H54 (cell line): ENCODE results near the gene TBC1D21.

ENCODE experiments used
- DNase-seq: peaks from one replicate; pipeline ENCODE4 v3.0.0; 2011; ENCODE audit warnings: low spot score, mixed read lengths; ENCODE audit not compliant: insufficient read length
- FAIRE-seq: peaks from 3 replicates; lab custom pipeline; 2011; peaks lifted over from hg19 to GRCh38; lab: Jason Lieb, UNC
- POLR2A ChIP-seq: IDR thresholded peaks from 2 replicates; pipeline ENCODE4 v1.6.1; 2011; ENCODE audit warnings: low read depth, mild to moderate bottlenecking, low read length

The TBC1D21 gene

DNA sequence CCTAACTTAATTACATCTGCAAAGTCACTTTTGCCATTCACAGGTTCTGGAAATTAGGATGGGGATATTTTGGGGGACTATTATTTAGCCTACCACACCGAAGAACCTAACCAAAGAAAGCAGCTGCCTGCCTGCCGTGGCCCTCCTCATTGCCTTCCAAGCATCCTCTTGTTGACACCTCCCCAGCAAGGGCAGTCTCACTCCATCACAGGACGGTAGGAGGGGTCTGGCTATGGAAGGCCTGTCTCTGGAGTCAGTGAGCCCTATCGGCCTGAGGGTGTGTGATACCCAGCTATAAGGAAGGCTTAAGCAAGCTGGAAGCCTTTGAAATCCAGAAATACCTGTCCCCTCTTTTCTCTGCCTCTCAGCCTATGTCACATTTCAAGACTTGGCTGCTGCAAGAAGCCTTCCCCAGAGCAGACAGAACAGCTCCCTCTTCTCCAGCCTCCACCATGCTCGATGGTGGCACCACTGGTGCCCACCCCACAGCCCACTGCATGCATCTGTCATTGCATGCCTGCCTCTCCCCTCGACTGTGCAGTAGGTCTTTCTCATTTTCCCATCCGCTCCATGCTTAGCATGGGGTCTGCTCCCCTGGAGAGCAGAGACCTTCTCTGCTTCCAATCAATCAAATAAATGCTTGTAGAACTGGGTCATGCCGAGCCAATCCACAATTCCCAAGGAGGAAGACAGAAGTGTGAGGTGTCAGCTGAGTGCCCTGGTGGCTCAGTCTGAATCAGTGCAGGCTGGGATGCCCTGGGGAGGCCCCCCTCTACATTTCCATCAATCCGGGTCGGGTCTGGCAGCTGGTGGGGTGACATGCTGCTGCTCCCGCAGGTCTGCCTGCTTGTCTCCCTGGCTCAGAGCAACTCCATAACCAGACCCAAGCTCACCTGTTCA lies 29.0 kb downstream of the TBC1D21 start:
- FAIRE-seq: no peak
- DNase-seq: no peak
- TF ChIP-seq POLR2A: no peak

- FAIRE-seq: no peak
- TF ChIP-seq POLR2A: no peak
These were observed 30.9 kb downstream of the TBC1D21 start for GRCh38 chr15:73904026-73904815.

GRCh38 chr15:73905225-73905827 lies 32.0 kb downstream of the TBC1D21 start:
- DNase-seq (no peak), FAIRE-seq (no peak)
- no peak for TF ChIP-seq POLR2A

More at GRCh38 chr15:73904026-73904815, 30.9 kb downstream of the TBC1D21 start:
- no peak for DNase-seq

DNA sequence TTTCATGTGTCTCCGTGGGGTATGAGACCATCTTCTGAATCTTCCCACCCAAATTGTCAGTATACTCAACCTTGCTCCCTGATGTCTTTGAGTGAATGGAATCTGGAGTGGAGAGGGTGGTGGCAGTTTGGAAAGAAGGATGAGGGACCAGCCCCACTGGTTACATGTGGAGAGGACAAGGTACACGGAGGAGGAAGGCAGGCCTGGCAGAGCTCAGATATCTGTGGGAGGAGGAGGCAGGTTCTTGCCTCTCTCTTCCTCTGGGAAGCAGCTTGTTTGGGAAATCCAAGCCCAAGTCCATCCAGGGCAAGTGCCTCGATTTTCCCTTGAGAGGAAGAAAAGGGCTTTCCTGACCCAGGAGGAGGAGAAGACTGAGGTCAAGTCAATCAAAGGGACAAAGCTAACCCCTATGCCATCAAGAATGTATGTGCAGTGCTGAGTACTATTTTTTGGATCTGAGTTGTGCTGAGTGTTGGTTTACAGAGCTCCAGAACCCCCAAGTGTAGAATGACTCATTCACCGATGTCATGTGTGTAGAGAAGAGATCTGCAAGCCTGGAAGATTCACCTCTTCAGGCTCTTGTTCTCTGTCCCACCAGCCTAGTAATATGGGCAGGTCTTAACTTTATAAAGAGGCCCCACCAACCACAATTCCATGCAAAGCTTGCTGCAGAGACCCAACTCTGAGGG lies 33.1 kb downstream of the TBC1D21 start:
- no peak for FAIRE-seq
- TF ChIP-seq POLR2A: no peak
- no peak for DNase-seq

DNA sequence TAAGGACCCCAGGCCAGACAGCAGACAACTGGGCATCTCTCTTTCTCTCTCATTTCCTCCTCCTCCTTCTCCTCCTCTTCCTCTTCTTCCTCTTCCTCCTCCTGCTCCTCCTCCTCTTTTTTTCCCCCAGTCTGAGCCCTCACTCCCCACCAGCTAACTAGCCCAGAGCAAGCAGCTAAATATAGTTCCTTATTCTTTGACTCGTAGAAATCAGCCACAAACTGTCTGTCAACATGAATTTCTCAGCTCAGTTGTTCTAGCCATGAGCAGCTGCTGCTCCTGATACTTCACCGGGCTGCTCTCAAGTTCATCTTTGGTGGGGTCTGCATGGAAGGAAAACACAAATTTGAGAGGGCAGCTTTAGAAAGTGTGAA lies 33.7 kb downstream of the TBC1D21 start:
- no peak for FAIRE-seq

DNA sequence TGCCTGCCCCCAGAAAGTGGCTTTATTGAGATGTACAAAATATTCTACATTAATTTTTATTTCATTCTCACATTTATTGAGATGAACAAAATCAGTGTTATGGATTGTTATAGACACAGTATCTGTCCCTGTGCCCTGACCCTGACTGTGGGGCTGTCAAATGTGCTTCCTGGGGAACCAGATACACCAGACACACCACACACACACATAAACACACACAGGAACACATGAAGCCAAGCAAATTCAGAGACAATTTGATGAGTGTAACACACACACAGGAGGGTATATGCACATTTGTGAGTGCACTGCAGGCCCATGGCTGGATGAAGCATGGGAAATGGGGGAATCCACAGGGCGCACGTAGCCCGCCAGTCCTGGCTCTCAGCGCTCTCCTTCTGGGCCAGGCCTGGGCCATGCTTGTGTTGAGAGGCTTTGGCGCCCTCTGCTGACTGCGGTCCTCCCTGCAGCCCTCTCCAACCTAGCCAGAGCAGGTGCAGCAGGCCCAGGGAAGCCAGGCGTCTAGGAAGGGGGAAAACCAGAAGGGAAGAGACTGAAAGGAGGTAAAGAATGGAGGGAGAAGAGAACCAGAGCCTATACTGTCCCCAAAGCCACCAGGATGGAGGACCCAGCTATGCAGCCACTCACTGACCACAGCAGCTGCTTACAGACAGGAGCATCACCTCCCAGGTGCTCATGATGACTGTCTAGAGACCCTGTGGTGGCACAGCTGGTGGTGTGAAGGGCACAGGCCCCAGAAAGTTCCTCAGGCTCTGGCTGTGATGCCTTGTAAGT lies 34.9 kb downstream of the TBC1D21 start:
- FAIRE-seq: no peak

More for the DNA sequence above, 33.7 kb downstream of the TBC1D21 start:
- DNase-seq: no peak
- no peak for TF ChIP-seq POLR2A

DNA sequence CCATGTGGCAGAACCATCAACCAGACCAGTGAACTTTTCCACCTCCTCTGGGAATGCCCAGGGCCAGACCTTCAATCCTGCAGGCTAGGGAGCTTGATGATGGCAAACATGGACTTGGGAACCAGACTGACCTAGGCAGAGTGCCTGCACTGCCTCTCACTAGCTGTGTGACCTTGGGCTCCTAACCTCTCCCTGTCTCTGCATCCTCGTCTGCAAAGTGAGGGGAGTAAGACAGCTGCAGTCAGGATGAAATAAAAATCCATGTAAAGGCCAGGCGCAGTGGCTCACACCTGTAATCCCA lies 35.4 kb downstream of the TBC1D21 start:
- DNase-seq (no peak), FAIRE-seq (no peak)
- no peak for TF ChIP-seq POLR2A

More for the DNA sequence above, 34.9 kb downstream of the TBC1D21 start:
- TF ChIP-seq POLR2A: no peak
- DNase-seq: peak; percentile 40

- FAIRE-seq: no peak
These were observed 36.3 kb downstream of the TBC1D21 start for GRCh38 chr15:73909651-73910050.

GRCh38 chr15:73910522-73911303 lies 37.3 kb downstream of the TBC1D21 start:
- no peak for TF ChIP-seq POLR2A
- DNase-seq (no peak), FAIRE-seq (no peak)

More at GRCh38 chr15:73909651-73910050, 36.3 kb downstream of the TBC1D21 start:
- no peak for TF ChIP-seq POLR2A
- no peak for DNase-seq

GRCh38 chr15:73912030-73912596 lies 38.7 kb downstream of the TBC1D21 start:
- no peak for DNase-seq
- FAIRE-seq: no peak
- TF ChIP-seq POLR2A: no peak

DNA sequence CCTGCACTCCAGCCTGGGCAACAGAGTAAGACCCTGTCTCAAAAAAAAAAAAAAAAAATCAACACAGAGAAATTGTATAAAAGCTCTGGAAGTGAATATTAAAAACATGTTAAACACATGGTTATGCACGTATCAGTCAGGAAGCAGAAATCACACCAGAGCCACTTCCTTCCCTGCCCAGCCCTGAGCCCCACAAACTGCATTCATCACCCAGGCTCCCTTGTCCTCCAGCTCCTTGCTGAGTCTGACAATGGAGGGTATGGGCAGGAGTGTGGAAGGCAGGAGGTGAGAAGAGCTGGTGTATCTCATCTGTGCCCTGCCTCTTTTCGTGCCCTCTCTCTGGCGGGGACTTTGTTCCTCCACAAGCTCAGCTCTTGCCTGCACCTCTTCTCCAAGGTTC lies 40.8 kb downstream of the TBC1D21 start:
- no peak for TF ChIP-seq POLR2A
- FAIRE-seq: no peak

GRCh38 chr15:73915082-73915481 lies 41.7 kb downstream of the TBC1D21 start:
- no peak for DNase-seq

More for the DNA sequence above, 40.8 kb downstream of the TBC1D21 start:
- DNase-seq: no peak

More at GRCh38 chr15:73915082-73915481, 41.7 kb downstream of the TBC1D21 start:
- TF ChIP-seq POLR2A: no peak
- FAIRE-seq: no peak
